NCI-H2196 treated with DMSO at 0.1 percent for 48 hours (cell line): ENCODE data around the gene RYR2.
"Not testable (repeated sequence)": the region's sequence is repeated elsewhere in the genome, so short reads cannot be mapped to it uniquely, and the experiment has no call there.

Experiments used
- DNase-seq: peaks from one replicate; lab custom pipeline; 2025; ENCODE audit not compliant: unreplicated experiment; lab: John Stamatoyannopoulos, UW

Gene RYR2

DNA sequence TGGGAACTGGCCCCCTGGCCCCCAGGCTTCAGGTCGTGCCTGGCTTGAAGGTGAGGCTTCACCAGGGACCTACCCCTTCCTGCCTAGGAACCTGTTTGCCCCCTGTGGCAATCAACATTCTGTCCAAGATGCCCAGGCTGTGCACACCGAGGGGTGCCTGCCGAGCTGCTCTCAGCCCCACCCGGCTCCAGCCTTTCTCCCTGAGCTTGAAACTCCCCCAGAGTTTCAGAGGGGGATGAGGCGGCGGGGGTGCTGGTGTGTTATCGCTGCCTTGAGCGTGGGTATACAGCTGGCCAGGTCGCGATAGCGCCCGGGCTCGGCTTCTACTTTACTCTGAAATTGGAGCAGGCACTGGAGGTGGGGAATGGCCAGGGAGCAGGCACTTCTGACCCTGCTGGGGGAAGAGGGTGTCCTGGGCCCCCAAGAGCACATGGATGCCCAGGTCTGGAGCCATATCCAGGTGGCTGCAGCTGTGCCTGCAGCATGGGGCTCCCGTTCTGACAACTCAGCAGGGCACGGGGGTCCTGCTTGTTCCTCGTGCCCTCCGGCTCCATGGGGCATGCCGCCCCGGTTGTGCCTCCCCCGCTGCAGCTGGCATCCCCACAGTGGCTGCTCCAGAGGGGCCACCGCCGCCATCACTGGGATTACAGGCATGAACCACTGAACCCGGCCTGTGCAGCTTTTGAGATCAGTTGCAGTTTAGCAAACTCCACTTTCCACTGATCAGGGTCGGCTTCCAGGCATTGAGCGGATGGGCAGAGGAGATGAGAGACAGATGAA, 29.8 kb downstream of the RYR2 start:
- DNase-seq, result no peak

DNA sequence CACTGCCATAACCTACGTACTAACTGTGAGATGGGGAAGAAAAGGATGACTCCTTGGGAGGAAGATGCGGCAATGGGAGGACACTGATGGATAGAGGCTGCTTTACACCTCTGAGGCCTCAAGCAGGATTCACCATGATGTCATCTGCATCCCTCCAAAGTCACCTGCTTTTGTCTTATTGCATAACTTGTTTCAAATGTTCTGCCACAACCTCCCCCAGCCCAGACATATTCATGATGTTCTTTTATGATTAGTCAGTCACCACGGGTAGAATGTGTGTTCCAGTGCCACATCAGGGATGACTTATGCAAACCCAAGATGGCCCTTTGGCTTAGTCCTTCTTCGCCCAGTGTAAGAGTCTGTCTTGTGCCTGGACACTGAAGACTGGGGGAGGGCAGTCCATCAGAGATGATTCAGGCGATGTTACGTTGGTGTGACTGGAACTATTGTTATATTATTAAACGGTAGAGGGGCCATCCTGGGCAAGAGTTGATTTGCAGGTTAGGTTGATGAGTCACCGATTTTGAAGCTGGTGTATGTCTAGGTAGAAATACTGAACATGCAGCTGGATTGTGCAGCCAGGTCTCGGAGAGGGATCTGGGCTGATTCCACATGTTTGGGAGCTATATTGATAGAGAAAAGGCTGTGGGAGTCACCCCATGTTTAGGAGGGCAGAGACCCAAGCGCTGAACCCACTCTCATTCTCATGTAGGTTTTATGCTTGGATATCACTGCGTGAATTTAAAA, 32.6 kb downstream of the RYR2 start:
- no peak for DNase-seq

DNA sequence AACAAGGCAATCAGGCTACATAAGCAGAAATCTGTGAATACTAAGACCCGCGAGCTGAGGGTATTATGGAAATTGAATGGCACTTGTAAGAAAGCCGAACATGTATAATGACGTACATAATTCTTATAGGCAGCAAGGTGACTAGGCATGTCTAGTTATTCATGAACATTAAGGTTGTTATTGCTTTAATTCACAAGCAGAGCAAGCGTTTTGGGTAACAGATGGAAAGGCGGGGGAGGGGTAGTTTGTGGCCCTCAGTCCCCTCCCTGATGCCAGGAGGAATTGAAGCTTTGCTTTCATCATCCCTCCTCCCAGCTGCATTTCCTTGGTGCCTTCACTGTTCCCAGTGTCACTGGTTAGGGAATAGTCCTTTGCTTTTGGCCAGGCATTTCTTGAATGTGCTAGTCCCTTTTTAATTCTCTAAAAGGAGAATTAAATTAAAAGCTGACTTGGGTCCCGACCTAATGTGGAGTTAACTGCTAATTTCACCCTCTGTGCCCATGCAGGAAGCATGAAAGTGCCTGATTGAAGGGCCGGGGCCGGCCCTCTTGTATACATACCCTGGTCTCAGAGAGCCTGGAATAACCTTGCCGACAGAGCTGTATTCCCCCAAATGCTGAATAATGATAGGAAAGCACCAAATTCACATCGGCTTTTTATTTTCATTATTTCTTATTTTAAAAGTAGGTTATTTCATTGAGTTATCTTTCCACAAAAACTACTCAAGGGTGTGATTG, 42.5 kb downstream of the RYR2 start:
- no peak for DNase-seq

DNA sequence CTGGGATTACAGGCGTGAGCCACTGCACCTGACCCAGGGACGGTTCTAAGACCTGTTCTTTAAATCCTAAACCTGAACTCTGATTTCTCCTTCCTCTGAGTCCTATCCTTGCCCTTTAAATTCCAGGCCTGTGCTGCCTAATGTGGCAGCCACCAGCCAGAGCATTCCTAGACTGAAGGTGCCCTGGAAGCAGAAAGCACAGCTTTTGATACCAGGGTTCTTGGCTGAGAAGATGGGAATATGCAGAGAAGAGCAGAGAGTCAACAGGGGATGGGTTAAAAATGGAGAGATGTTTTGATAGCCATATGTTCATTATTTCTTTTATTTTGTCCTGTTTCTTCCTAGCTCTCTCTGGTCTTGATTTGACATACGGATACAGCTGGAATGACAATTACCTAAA, 49.7 kb downstream of the RYR2 start:
- DNase-seq, result no peak

DNA sequence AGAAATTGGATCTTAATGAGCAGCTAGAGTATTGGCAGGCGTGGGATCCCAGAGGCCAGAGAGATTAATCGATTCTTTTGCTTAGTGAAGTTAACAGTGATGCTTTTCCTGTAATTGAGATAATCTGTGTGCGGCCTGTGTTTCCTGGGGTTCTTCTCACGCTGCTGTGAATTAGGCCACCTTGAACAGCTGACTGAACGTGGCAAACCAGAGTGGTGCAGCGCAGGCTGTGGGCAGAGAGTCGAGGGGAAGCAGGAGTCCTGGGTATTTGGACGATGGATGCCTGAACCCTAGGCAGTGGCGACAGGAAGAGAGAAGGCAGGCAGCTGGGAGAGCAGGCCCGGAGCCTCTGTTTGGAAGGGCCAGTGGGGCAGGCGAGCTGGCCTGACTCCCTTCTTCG, 51.7 kb downstream of the RYR2 start:
- no peak for DNase-seq

DNA sequence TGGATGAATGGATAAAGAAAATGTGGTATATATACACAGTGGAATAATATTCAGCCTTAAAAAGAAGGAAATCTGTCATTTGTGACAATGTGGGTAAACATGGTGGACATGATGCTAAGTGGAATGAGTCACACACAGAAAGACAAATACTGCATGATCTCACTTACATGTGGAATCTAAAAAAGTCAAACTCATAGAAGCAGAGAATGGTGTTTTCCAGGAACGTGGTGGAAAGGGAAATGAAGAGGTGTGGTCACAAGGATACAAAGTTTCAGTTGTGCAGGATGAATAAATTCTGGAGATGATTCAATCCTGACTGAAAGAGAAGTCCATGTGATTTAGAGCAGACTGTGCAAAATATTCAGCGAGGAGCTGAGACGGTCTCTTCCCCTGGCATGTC, 56.6 kb downstream of the RYR2 start:
- no peak for DNase-seq

DNA sequence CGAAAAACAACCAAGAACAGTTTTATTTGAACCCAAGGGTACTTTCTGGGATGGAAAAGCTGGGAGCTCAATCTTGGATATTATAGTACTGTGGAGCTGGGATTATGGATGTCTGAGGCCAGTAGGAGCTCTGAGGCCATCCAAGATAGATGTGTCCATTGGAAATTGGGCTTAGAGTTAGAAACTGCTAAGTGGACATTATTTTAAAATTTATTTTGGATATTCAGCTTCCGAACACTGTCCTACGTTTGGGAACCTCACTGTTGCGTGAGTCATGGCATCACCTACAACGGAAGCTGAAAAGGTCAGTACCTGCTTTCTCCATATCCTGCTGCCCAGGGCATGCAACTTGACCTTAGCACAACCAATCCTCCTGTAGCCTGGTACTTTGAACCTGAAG, 61.0 kb downstream of the RYR2 start:
- DNase-seq, result no peak

DNA sequence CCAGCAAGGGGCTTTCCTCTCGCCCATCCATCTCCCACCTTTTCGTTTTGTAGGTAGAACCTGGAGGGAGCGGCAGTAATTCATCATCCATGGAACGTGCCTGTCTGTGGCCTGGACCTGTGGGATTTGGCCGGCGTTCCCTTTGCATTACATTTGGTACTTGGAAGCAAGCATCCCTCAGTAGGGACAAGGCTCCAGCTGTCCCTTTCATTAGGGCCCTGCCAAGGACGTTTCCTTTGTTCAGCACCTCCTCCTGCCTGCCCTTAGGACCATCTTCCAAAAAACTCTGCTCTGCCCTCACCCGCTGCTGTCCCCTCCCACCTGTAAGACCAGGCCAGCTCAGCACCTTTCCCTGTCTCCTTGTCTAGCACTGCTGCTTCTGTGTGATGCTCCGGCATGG, 62.1 kb downstream of the RYR2 start:
- no peak for DNase-seq

DNA sequence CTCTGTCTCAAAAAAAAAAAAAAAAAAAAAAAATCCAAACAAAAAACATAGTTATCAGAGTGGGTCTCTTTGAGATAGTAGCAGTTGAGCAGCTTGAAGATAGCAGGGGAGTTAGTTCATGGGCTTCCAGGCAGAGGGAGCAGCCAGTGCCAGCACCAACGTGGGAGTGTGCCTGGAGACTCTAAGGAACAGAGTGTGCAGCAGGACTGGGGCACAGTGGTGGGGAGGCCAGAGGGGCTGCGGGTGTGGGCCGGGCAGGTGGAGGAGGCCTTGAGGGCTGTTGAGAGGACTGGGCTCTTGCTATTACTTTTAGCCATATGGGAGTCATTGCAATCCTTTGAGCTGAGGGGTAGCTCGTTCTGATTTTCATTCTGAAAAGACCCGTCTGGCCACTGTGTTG, 63.8 kb downstream of the RYR2 start:
- DNase-seq, result no peak

DNA sequence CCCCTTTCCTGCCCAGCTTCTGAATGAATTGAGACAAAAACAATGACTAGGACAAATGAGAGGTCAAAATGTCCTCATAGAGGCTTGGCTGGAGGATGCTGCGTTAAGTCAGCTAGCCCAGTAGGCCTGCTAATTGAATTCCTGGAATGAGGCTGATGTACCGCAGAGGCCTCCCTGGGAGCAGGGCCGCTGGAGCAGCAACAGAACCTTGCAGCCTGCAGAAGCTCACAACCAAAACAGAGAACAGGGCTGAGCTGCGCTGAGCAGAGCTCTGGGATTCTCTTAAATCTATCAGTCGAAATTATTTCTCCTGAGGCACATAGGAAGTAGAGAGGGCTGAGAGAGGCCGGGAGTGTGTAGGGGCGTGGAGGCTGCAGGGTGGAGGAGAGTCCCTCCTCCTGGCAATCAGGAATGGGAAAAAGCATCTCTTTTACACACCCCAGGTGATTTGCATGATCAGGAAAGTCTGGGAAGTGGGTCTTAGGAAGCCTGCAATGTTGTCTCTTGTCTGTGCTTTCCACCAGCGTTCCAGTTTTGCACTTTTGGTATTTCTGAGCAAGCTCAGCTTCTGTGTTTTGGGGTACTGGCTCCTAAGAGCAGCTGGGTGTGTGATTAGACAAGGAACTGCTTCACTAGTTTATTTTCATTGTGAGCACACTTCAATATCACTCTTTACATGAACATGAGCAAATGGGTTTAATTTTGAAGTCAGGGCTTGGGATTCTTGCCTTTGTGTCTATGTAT, 66.5 kb downstream of the RYR2 start:
- DNase-seq, result no peak

DNA sequence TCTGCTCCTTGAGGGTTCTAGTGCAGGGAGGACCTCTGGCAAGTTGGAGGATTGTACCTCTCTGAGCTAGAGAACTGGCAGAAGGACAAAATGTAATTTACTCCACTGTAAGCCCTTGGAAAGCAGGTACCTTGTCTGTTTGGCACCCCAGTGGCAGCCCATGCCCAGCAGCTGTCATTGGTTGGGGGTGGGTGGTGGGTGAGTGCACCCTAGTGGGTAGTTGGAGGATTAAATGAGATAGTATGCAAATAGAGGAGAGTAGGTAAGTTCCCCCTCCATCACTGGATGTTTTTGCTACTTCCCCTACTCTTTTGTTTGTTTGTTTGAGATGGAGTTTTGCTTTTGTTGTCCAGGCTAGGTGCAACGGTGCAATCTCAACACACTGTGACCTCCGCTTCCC, 69.8 kb downstream of the RYR2 start:
- DNase-seq, result no peak

DNA sequence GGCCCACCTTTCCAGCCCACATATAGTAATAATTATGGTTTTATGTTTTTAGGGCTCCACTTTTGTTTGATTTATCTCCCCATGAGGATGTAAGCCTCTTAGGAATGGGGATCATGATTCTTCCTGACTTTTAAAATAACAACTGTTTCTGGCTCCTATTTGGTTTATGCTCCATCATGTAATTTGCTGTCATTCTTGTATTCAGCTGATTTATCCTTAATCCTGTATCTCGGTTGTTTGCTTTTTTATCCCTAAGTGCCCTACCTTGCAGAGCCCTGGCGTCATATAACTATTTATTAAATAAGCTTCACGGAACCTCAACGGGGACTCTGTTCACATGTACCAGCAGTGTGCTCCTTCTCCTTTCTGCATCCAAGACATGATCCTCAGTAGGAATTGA, 70.7 kb downstream of the RYR2 start:
- DNase-seq, result no peak

DNA sequence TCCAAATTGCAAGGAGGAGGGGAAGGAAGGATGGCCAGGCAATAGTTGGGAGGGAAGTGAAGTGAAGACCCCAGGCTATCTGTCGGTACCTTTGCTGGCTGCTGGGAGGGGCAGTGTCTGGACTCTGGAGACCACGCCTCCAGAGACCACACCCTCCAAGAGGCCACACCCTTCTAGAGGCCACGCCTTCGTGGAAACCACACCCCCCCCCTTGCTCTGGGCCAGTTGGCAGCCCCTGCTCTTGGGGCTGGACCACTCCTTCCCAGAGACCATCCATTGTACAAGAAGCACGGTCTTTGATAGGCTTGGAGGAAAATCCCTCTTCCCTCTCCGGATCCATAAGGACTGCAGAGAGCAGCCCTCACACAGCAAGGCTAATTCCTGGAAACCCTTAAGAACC, 73.1 kb downstream of the RYR2 start:
- no peak for DNase-seq

DNA sequence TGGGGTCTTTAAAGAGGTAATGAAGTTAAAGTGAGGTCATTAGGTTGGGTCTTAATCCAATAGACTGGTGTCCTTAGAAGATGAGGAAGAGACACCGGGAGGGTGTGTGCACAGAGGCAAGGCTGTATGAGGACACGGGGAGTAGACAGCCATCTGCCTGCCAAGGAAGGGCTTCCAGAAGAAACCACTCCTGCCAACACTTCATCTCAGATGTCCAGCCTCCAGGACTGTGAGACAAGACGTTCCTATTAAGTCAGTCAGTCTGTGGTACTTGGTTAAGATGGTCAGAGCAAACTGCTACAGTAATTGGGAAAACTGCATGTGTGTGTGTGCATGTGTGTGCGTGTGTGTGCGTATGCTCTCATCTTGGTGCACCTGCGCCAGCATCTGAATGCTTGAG, 77.1 kb downstream of the RYR2 start:
- DNase-seq, result no peak

DNA sequence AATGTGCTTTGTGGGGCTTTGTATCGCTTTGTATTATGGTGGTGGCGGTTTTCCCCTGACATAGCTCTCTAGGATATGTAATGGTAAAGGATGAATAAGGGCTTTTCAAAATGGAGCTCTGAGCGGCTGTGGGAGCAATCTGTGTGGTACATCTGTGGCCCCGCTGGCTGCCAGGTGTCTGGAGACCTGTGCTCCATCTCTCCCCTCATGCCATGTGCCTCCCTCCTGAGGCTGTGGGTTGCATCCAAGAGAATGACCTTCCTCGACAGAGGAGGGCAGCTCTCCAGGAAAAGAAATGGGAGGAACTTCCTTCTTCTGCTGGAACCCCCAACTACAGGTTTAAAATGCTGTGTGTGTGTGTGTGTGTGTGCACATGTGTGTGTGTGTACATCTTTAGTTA, 78.7 kb downstream of the RYR2 start:
- DNase-seq, result no peak

DNA sequence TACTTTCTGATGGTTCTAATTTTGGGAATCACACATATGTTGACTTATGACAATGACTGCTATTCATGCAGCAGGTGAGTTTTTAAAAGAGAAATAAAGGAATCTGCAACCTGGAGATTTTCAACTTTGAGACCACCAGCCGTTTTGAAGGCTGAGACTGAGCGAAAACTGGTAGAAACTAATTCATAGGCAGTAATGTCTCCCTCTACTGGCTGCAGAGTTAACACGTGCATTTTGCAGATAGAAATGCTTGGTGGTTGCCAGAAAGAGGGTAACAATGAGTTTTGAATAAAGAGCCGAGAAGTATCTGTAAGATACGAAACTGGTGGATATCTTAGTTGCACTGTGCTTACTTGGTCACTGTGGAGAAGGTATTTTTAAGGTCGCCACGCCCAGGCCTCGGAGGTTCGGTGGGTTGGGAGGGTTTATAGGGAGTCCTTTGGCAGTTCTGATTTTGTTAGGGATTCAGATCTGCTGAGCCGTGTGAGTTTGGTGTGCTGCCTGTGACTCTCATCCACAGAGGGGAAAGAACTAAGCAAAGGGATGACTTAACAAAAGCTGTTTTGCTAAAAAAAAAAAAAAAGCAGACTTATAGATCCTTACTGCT, 83.0 kb downstream of the RYR2 start:
- DNase-seq, result no peak

DNA sequence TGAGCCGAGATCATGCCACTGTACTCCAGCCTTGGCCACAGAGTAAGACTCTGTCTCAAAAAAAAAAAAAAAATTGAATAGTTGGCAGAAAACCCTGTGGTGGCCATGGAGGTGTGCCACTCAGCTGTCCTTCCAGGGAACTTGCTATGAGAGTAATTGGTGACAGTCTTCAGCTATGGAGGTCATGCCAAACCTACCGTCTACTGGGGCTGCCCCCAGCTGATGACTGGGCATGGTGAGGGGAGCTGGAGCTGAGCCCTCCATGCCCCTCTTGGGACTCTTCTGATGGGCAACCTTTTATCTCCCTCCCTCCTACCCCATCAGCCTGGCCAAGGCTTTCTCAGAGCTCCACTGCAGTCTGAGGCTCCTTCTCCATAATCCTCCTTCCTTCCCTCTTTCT, 84.2 kb downstream of the RYR2 start:
- DNase-seq, result no peak

DNA sequence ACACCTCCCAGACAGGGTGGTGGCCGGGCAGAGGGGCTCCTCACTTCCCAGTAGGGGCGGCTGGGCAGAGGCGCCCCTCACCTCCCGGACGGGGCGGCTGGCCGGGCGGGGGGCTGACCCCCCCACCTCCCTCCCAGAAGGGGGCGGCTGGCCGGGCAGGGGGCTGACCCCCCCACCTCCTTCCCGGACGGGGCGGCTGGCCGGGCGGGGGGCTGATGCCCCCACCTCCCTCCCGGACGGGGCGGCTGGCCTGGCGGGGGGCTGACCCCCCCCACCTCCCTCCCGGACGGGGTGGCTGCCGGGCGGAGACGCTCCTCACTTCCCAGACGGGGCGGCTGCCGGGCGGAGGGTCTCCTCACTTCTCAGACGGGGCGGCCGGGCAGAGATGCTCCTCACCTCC, 85.3 kb downstream of the RYR2 start:
- not testable (repeated sequence) for DNase-seq

DNA sequence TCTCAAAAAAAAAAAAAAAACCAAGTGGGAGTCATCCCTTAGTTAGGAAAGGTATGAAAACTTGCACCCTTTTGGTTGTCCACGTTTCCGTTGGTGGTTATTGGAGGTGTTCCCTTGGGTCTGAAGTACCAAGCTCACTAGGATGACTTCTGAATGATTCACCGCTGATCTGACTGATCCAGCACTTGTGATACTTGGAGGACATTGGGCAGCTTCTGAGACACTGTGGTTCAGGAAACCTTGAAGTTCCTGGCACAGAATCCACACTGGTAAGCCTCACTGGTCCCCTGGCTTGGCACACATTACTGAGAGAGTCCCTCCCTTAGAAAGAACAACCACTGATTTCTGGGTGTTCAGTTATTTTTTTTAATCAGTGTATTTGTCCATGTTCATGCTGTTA, 91.9 kb downstream of the RYR2 start:
- no peak for DNase-seq

DNA sequence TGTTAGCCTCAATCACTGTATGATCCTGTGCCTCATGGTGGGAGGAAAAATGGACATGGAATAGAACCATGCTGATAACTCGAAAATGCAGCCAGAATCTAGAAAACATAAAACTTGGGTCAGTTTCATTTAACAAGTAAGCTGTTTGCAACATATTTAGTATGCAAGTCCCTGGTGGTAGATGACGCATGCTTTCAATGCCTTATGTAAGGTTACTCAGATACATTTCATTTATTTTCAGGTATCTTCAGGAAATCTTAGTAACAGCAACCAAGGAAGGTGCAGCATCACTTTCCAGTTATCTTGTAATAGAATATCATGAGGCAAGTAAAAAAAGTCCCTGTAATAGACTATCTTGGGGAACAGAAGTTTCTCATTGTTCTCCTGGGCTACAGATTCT, 92.9 kb downstream of the RYR2 start:
- DNase-seq, result no peak

DNA sequence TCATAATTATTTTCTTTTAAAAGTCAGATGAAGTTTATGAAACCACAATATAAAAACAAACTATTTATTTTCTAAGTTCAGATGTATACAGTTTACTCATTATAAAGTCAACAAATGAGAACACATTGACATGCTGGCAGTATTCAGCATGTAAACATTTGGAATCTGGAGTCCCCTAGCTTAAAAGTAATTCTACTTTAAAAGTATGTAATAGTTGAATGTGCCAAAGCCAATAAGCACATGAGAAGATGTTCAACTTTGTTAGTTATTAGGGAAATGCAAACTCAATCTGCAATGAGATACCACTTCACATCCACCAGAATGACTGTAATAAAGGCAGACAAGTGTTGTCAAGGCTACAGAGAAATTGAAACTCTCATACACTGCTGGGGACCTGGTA, 96.6 kb downstream of the RYR2 start:
- DNase-seq, result no peak
